CD1c-positive myeloid dendritic cell (primary cell): ENCODE data around the gene ABTB2.

Experiments used
- DNase-seq: peaks from one replicate; pipeline ENCODE4 v3.0.0-alpha.2; 2016; ENCODE audit errors: extremely low spot score

Gene ABTB2

DNA sequence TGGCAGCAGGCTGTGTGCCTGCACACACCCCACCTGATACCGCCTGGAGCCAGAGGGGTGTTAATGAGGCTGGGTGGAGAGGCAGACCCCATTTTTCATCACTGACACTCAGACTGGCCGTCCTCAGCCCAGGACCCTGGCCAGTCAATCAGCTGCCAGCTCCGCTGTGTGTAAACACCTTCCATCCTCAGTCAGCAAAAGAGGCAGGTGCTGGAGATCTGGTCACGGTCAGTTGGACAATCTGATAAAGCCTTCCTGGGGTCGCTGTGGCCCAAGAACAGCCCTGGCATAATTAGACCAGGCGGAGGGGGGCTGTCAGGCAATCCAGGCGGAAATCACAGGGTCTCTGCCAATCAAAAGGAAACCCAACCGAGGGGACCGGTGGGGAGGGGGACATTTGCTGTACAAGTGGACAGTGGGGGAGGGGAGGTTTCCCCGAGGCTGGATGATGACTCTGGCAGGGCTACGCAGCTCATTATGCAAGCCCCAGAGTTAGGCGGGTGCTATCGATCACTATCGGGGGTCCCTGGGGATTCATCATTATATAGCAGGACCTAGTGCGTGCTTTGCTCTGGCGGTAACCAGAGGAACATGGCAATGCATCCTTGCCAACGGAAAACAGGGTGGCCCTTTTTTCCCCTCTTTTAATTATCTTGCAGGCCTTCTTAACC lies 72.9 kb downstream of the ABTB2 start:
- no peak for DNase-seq

DNA sequence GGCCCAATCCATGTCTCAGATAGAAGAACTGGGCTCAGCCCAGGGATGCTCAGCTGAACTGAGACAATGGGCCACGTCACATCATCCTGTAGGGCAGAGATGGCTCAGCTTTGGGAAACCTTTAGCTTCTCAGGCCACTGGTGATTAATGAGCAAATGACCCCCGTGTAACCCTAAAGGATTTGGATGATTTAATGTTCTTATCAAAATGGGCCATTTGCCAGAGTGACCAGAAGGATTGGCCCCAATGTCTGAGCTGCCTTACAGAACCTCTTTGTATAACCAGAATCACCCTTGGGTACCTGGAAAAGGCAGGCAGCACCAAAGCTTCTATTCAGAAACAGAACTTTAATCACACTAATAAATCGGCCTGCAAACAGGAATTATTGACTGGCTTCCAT lies 73.7 kb downstream of the ABTB2 start:
- no peak for DNase-seq

DNA sequence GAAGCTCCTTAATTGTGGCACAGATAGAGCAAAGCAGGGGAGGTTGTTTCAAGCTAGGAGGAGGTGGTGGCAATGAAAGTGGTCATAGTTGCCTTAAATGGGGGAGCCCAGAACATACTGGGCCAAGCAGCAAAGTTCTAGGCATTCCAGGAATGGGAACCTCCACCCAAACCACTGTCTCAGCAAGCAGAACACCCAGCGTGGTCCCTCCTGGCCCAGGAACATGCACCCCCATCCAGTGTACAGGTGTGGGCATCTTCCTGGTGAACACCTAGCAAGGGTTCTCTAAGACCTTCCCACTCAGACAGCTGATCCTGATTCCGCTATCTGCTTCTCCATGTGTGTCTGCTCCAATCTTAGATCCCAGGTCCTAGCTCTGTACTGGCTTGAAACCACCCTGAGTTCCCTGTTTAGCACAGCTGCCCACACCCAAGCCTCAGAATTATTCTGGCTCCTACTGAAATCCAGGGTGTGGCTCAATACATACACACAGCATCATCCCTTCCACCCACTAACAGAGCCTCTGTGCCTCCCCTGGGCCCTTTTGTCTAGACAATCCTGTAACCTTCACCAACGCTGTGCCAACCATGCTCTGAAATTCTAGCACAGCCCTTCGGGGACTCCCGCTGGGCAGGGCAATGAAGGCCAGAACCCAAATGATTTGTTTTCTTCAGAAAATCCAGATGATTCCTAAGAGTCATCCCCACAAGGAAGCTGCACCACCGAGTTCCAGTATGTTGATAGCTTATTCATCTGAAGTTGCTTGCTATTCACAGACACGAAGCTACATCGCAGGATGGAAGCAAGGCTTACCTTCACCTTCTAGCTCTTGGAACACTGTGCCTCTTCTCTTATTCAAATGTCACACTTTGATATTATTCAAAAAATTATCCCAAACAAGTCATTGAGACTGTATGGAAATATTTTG lies 76.6 kb downstream of the ABTB2 start:
- DNase-seq, result no peak

DNA sequence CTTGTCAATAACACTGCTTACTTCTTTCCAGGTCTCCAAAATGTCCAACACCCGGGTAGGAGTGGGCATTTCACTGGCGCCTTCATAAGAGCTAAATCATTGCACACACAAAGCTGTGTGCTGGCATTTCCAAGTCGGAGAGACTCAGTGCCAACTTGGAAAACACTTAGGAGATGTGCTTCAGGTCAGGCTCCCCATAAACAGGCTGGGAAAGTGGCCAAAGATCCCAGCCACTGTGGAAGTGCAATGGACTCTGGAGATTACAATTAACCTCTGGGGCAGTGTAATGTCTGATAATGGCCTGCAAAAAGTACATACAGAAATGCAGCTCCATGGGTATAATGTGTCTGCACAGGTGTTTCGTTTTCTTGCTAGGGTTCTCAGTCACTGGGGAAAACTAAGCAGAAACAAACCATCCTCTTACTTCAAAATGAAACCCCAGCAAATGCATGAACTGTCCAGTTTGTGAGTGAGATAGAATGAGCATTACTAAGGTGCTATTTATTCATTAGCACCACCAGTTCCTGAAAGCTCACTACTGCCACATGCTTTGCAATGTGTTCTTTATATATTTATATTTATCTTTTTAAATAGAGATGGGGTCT lies 79.0 kb downstream of the ABTB2 start:
- DNase-seq, result no peak

- DNase-seq, result no peak
Measured at GRCh38 chr11:34278175-34278574, 79.6 kb downstream of the ABTB2 start.

DNA sequence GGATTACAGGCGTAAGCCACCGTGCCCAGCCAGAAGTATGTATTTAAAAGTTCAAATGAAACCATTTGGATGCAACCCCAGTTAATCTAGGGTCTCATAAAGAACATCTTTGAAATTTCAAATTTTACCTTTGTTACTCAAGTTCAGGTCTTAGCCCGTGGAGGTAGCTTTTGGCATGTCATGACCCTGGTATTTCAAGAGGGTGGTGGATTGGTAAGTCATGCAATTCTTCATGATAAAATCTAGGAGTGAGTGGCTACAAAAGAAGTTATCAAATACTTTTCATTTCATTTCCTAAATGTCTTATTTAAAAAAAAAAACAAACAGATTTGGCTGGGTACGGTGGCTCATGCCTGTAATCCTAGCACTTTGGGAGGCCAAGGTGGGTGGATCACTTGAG lies 80.6 kb downstream of the ABTB2 start:
- DNase-seq, result no peak

- no peak for DNase-seq
Measured at GRCh38 chr11:34276352-34276864, 81.4 kb downstream of the ABTB2 start.

- no peak for DNase-seq
Measured at GRCh38 chr11:34275486-34275885, 82.3 kb downstream of the ABTB2 start.

DNA sequence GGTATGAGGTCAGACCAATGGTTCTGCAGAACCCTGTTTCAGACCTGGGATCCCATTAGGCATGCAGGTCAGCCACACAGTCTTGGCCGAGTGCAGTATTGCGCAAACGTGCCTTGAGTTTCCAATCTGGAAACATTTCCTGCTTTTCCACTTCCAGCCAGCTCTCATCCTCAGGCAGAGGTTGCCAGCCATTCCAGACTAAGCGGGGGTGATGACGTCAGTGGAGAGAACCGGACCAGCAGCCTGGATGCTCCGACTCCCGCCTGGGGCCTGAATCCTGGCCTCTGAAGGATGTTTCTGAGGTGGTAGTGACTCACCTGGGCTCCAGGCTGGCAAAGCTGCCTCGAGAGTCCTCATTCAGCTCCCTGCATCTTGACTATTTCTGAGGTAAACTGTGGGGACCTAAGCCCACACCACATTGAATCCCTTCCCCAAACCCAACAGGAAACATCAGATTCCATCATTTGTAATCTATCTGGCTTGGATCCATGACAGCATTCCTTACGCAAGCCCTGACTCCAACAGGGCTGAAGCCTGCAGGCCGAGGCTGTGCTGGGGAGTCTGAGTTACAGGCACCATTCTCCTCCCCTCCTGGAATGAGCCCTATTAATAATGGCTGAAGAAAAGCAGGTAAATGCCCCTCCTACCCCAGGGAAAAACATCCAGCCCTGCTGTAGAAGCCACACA lies 83.0 kb downstream of the ABTB2 start:
- no peak for DNase-seq

DNA sequence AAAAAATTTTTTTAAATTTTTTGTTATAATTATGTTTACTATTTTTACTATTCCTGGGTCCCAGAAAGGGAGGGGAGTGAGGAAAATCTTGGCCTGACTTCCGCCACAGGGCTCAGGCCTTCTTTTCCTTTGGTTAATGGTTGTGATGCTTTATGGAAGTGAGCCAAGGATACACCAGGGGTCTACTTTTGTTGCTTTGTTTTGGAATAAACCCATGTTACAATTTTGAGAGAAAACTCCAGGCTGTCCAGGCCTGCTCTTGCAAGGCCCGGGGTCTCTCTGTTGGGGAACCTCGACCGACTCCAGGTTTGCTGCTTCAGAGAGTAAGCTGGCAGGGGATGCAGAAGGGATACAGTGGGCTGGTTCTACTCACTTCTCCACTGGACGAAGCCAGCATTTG lies 84.7 kb downstream of the ABTB2 start:
- DNase-seq, result no peak

- DNase-seq, result no peak
Measured at GRCh38 chr11:34271727-34272126, 86.1 kb downstream of the ABTB2 start.

GRCh38 chr11:34270711-34271110 lies 87.1 kb downstream of the ABTB2 start:
- no peak for DNase-seq

DNA sequence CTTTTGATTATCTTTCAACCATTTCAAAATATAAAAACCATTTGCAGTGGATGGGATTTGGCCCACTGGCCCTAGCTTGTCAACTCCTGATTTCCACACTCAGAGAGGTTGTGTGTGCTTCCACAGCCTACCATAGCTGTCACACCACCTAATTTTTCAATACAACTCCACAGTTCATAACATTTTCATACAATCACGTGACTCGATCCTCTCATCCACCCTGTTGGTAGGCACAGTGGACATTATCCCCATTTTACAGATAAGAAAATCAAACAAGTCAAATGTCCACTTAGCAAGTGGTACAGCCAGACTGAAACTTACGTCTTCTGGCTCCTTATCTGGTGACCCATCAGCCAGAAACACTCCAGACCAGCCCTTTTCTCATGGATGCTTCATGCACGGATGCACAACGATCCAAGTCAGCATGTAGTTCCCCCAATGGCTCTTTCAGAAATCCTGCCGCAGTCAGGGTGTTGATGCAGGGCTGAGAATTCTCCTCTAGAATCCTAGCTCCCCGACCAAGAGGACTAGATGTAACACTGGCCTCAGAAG lies 88.0 kb downstream of the ABTB2 start:
- no peak for DNase-seq

- no peak for DNase-seq
Measured at GRCh38 chr11:34268906-34269430, 88.8 kb downstream of the ABTB2 start.

- DNase-seq, result peak; percentile 4
Measured at GRCh38 chr11:34267417-34267816, 90.4 kb downstream of the ABTB2 start.

DNA sequence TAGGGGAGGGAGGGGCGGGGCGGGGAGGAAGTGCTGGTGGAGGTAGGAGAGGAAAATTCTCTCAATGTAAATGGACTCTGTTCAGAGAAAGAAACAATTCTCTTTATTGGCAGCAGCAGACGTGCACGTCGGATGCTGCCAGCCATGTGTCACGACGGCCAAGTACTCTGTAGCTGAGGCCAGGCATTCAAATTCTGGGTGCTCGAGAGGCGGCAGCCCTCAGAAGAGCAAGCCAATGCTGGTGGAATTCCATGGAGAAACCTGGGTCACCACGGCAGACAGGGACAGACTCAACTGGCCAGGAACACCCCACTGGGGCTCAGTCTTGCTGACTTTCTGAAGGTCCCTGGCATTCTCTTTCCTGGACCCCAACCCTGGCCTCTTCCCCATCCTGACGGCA lies 90.8 kb downstream of the ABTB2 start:
- no peak for DNase-seq

DNA sequence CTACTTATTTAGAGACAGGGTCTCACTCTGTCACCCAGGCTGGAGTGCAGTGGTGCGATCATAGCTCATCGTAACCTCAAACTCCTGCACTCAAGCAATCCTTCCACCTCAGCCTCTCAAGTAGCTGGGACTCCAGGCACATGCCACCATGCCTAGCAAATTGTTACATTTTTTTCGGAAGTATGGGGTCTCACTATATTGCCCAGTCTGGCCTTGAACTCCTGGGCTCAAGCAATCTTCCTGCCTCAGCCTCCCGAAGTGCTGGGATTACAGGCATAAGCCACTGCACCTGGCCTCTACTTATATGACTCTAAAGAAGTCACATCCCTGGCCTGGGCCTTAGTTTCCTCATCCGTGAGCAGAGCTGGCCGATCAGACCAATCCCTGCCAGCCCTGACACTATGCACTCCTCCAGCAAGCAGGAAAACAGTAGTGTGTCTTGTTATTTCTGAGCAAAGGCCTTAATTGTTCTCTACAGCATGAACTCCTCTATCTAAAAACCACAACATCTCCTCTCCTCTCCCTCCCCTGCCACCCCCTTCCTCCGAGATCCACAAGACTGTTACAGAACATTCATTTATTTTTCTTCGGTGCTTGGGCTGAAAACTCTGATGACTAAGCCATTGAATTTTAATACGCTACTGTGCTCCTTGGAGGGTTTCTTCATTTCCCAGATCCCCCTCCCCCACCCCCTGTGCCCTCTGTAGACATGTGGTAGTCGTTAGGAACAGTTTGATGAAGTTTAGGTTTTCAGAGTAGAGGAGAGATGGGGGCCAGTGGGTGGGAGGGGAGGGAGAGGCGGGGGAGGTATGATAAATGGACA lies 91.5 kb downstream of the ABTB2 start:
- DNase-seq, result no peak

- DNase-seq, result peak; percentile 15
Measured at GRCh38 chr11:34264303-34265110, 93.3 kb downstream of the ABTB2 start.

GRCh38 chr11:34263441-34264091 lies 94.2 kb downstream of the ABTB2 start:
- DNase-seq, result no peak
